ENCODE data around the gene PHAF1. TPM values are rescaled to one million over a fixed set of nuclear protein-coding genes. Genes with fewer than 3 reads are reported as not detected.

The PHAF1 gene
- polyA plus RNA-seq, 1 donor from 2014 or later = 9.8 TPM

DNA sequence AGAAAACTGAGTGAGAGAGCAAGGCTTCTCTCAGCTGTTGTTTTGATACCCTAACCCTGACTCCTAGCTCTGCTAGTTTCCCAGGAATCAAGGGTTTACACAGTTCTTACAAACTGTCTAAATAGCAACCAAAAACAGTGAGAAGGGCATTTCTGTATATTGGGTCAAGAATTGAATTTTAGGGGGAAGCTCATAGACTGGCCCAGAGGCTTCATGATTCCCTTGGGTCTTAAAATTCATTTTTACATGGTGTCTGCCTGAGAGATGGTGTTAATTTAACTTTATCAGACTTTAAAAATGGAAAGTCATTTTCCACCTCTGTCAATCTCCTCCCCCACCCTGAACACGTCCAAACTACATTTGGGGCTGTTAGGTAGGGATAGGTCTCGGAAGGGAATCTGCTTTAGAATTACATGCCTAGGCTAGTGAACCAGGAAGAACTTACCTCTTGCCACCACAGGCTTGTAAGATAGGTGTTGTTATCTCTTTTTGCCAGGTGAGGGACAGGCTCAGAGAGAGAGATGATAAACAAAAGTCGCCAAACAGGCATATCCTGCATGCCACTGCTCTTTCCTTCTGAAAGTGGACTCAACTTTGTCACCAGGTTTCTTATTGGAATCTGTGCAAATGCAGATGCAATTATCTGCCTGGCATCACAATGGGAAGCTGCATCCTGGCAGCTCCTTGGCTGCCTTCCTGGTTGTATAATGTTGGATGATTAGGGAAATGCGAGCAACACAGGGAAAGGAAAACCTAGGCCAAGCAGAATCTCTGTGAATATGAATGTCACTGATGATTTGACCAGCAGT is 3.1 kb downstream of the PHAF1 start:
- no peak overlapping the region for H2AFZ ChIP-seq (ENCODE audit: low read depth, low read length)
- H3K27me3 ChIP-seq (ENCODE audit: insufficient read depth, low read depth, low read length) = no peaks in the 10 kb centered on the region
- H3K27ac ChIP-seq (ENCODE audit: low read length) = no peak overlapping the region
- no peaks in the 10 kb centered on the region for H3K9me3 ChIP-seq (ENCODE audit: low read length)
- no peak overlapping the region for H3K4me3 ChIP-seq (ENCODE audit: low read length)
- H3F3A ChIP-seq (ENCODE audit: insufficient read depth, low read length, poor library complexity, severe bottlenecking) = no peaks in the 10 kb centered on the region
- H3K9ac ChIP-seq (ENCODE audit: low read length) = no peak overlapping the region
- H4K20me1 ChIP-seq (ENCODE audit: insufficient read depth) = no peaks in the 10 kb centered on the region
- H3K4me2 ChIP-seq (ENCODE audit: low read length) = no peak overlapping the region
- peaks cover 39% of the 10 kb centered on the region for H3K79me2 ChIP-seq (replicated peaks; ENCODE audit: insufficient read depth, low read length)
- H3K36me3 ChIP-seq (ENCODE audit: insufficient read depth, low read length) = no peaks in the 10 kb centered on the region
- TF ChIP-seq MXI1 (conservative IDR thresholded peaks at IDR 0.05; ENCODE audit: poor library complexity, severe bottlenecking) (no peak), RAD21 (conservative IDR thresholded peaks at IDR 0.05) (no peak), SMC3 (conservative IDR thresholded peaks at IDR 0.05; ENCODE audit: poor library complexity) (no peak), POLR2AphosphoS5 (IDR thresholded peaks at IDR 0.05) (no peak), TAF1 (IDR thresholded peaks at IDR 0.05; ENCODE audit: low read depth) (no peak), EZH2 (IDR thresholded peaks at IDR 0.05; ENCODE audit: borderline replicate concordance, insufficient read depth, low read length, poor library complexity, severe bottlenecking) (no peak), EP300 (conservative IDR thresholded peaks at IDR 0.05; ENCODE audit: poor library complexity, severe bottlenecking) (no peak)
- TF ChIP-seq, protein P1, sequence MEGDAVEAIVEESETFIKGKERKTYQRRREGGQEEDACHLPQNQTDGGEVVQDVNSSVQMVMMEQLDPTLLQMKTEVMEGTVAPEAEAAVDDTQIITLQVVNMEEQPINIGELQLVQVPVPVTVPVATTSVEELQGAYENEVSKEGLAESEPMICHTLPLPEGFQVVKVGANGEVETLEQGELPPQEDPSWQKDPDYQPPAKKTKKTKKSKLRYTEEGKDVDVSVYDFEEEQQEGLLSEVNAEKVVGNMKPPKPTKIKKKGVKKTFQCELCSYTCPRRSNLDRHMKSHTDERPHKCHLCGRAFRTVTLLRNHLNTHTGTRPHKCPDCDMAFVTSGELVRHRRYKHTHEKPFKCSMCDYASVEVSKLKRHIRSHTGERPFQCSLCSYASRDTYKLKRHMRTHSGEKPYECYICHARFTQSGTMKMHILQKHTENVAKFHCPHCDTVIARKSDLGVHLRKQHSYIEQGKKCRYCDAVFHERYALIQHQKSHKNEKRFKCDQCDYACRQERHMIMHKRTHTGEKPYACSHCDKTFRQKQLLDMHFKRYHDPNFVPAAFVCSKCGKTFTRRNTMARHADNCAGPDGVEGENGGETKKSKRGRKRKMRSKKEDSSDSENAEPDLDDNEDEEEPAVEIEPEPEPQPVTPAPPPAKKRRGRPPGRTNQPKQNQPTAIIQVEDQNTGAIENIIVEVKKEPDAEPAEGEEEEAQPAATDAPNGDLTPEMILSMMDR (IDR thresholded peaks at IDR 0.05; ENCODE audit: poor library complexity, severe bottlenecking) = no peak
- TF ChIP-seq, protein P2, sequence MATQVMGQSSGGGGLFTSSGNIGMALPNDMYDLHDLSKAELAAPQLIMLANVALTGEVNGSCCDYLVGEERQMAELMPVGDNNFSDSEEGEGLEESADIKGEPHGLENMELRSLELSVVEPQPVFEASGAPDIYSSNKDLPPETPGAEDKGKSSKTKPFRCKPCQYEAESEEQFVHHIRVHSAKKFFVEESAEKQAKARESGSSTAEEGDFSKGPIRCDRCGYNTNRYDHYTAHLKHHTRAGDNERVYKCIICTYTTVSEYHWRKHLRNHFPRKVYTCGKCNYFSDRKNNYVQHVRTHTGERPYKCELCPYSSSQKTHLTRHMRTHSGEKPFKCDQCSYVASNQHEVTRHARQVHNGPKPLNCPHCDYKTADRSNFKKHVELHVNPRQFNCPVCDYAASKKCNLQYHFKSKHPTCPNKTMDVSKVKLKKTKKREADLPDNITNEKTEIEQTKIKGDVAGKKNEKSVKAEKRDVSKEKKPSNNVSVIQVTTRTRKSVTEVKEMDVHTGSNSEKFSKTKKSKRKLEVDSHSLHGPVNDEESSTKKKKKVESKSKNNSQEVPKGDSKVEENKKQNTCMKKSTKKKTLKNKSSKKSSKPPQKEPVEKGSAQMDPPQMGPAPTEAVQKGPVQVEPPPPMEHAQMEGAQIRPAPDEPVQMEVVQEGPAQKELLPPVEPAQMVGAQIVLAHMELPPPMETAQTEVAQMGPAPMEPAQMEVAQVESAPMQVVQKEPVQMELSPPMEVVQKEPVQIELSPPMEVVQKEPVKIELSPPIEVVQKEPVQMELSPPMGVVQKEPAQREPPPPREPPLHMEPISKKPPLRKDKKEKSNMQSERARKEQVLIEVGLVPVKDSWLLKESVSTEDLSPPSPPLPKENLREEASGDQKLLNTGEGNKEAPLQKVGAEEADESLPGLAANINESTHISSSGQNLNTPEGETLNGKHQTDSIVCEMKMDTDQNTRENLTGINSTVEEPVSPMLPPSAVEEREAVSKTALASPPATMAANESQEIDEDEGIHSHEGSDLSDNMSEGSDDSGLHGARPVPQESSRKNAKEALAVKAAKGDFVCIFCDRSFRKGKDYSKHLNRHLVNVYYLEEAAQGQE (IDR thresholded peaks at IDR 0.05; ENCODE audit: borderline replicate concordance) = no peak
- H3K9me2 ChIP-seq (ENCODE audit: insufficient read depth, low read length) = no peaks in the 10 kb centered on the region

DNA sequence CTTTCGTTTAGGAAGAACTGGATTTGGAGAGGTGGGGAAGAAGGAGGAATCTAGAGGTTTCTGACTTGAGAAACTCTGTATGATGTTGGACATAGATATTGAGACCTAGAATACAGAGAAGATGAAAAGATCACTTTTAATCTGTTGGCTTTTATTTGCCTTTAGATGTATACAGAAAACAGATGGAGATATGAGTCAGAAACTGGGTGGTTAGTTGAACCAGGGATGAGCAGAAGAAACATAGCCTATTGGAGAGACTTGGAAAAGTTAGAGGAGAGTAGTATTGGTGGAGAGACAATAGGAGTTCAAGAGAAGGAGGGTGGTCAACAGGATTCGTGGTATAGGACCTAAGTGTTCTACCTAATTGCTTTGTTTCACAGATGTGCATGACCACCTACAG is 5.1 kb downstream of the PHAF1 start:
- no peak overlapping the region for H2AFZ ChIP-seq (ENCODE audit: low read depth, low read length)
- no peaks in the 10 kb centered on the region for H4K20me1 ChIP-seq (ENCODE audit: insufficient read depth)
- H3F3A ChIP-seq (ENCODE audit: insufficient read depth, low read length, poor library complexity, severe bottlenecking) = no peaks in the 10 kb centered on the region
- no peaks in the 10 kb centered on the region for H3K36me3 ChIP-seq (ENCODE audit: insufficient read depth, low read length)
- H3K4me3 ChIP-seq (ENCODE audit: low read length) = no peak overlapping the region
- peaks cover 39% of the 10 kb centered on the region for H3K79me2 ChIP-seq (replicated peaks; ENCODE audit: insufficient read depth, low read length)
- no peak overlapping the region for H3K27ac ChIP-seq (ENCODE audit: low read length)
- no peak for TF ChIP-seq EZH2 (IDR thresholded peaks at IDR 0.05; ENCODE audit: borderline replicate concordance, insufficient read depth, low read length, poor library complexity, severe bottlenecking)
- TF ChIP-seq MXI1 (conservative IDR thresholded peaks at IDR 0.05; ENCODE audit: poor library complexity, severe bottlenecking) = no peak
- no peak for TF ChIP-seq SMC3 (conservative IDR thresholded peaks at IDR 0.05; ENCODE audit: poor library complexity)
- no peak for TF ChIP-seq POLR2AphosphoS5 (IDR thresholded peaks at IDR 0.05)
- TF ChIP-seq, protein P2 (IDR thresholded peaks at IDR 0.05; ENCODE audit: borderline replicate concordance) = no peak
- TF ChIP-seq RAD21 (conservative IDR thresholded peaks at IDR 0.05) = no peak
- no peak for TF ChIP-seq EP300 (conservative IDR thresholded peaks at IDR 0.05; ENCODE audit: poor library complexity, severe bottlenecking)
- TF ChIP-seq, protein P1 (IDR thresholded peaks at IDR 0.05; ENCODE audit: poor library complexity, severe bottlenecking) = no peak
- TF ChIP-seq TAF1 (IDR thresholded peaks at IDR 0.05; ENCODE audit: low read depth) = no peak
- no peak overlapping the region for H3K4me2 ChIP-seq (ENCODE audit: low read length)
- H3K9me2 ChIP-seq (ENCODE audit: insufficient read depth, low read length) = no peaks in the 10 kb centered on the region
- no peaks in the 10 kb centered on the region for H3K9me3 ChIP-seq (ENCODE audit: low read length)
- H3K27me3 ChIP-seq (ENCODE audit: insufficient read depth, low read depth, low read length) = no peaks in the 10 kb centered on the region
- no peak overlapping the region for H3K9ac ChIP-seq (ENCODE audit: low read length)

Data from neural cell (in vitro differentiated cells).